Smooth muscle cell (in vitro differentiated cells): Measurements from ENCODE around the gene RBM17. TPM values are rescaled to one million over a fixed set of nuclear protein-coding genes. Genes with fewer than 3 reads are reported as not detected.

Experiments
- DNase-seq: peaks from one replicate; lab custom pipeline; 2025; ENCODE audit not compliant: unreplicated experiment; lab: John Stamatoyannopoulos, UW
- H2AFZ ChIP-seq: fragments of 200-600 bp; sonication (generic); 2 replicates; pipeline ENCODE4 v1.6.0; 2016; ENCODE audit warnings: antibody characterized with exemption, low read depth, mild to moderate bottlenecking
- H3F3A ChIP-seq: fragments of 200-600 bp; sonication (generic); 2 replicates; pipeline ENCODE4 v1.6.0; 2017; ENCODE audit warnings: antibody characterized with exemption, low read depth
- H3K27ac ChIP-seq: fragments of 200-600 bp; sonication (generic); 2 replicates; pipeline ENCODE4 v1.5.1; 2016; ENCODE audit warnings: low read depth, mild to moderate bottlenecking
- H3K27me3 ChIP-seq: fragments of 200-600 bp; sonication (generic); 2 replicates; pipeline ENCODE4 v1.6.1; 2016; ENCODE audit warnings: low read depth, mild to moderate bottlenecking
- H3K36me3 ChIP-seq: fragments of 200-600 bp; sonication (generic); 2 replicates; pipeline ENCODE4 v1.5.1; 2016; ENCODE audit warnings: low read depth
- H3K4me1 ChIP-seq: fragments of 200-600 bp; sonication (generic); 2 replicates; pipeline ENCODE4 v1.5.1; 2016; ENCODE audit warnings: low read depth
- H3K4me2 ChIP-seq: fragments of 200-600 bp; sonication (generic); 2 replicates; pipeline ENCODE4 v1.6.0; 2016; ENCODE audit warnings: mild to moderate bottlenecking
- H3K4me3 ChIP-seq: fragments of 200-600 bp; sonication (generic); 2 replicates; pipeline ENCODE4 v1.5.1; 2016; ENCODE audit warnings: mild to moderate bottlenecking
- H3K79me2 ChIP-seq: fragments of 200-600 bp; sonication (generic); 2 replicates; pipeline ENCODE4 v1.6.0; 2016; ENCODE audit warnings: low read depth, mild to moderate bottlenecking
- H3K9ac ChIP-seq: fragments of 200-600 bp; sonication (generic); 2 replicates; pipeline ENCODE4 v1.6.0; 2016; ENCODE audit warnings: low read depth
- H3K9me3 ChIP-seq: fragments of 200-600 bp; sonication (generic); replicated peaks from 2 replicates; pipeline ENCODE4 v1.5.1; 2016; ENCODE audit warnings: low read depth
- H4K20me1 ChIP-seq: fragments of 200-600 bp; sonication (generic); 2 replicates; pipeline ENCODE4 v1.6.0; 2016; ENCODE audit warnings: low read depth
- WGBS: methylation state at CpG from one replicate; pipeline ENCODE4 v1.1.7; 2016; ENCODE audit warnings: low lambda C conversion rate; 5-methylcytosine and 5-hydroxymethylcytosine counted together
- polyA plus RNA-seq: library from polyadenylated mRNA; unstranded; fragments of >200 nt; fragmentation: Nextera tagmentation; extraction: Ambion mirVana; gene quantifications from 2 replicates; pipeline ENCODE4 v1.2.1, GENCODE V29; 2016
- total RNA-seq: library from RNA; depleted of rRNA; stranded (reverse); fragments of >200 nt; gene quantifications from 2 replicates; pipeline ENCODE4 v1.2.3, GENCODE V29; 2014
- TF ChIP-seq, protein P1 (sequence below): fragments of 200-600 bp; sonication (generic); IDR thresholded peaks from 2 replicates; pipeline ENCODE4 v1.5.1; 2017; ENCODE audit warnings: borderline replicate concordance, mild to moderate bottlenecking, antibody characterized with exemption; ENCODE audit not compliant: insufficient read depth, poor library complexity, severe bottlenecking

The RBM17 gene
- total and polyA plus RNA-seq, 2 experiments from 2014 or later: 20.0 to 68.3 TPM

DNA sequence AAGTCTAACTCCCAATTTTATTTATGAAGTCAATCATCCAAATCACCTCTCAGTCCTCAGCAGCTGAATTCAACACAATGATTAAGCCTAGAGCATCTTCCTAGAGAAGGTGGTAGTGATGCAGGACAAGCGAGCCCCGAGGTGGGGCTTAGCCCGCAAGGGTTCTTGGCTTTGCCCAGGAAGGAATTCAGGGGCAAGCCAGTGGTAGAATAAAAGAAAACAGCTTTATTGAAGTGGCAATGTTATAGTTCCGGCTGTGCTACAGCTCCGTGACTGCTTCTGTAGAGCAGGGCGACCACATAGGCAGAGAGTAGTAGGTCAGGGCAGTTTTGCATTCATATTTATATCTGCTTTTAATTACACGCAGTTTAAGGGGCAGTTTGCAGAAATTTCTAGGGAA, 44.8 kb upstream of the RBM17 start:
- Histone ChIP-seq H3F3A (no peaks in the 10 kb centered on the region), H3K79me2 (no peaks in the 10 kb centered on the region), H3K4me1 (no peaks in the 10 kb centered on the region), H3K9ac (no peak overlapping the region), H2AFZ (no peak overlapping the region), H4K20me1 (no peaks in the 10 kb centered on the region), H3K27me3 (peaks cover 19% of the 10 kb centered on the region), H3K9me3 (no peaks in the 10 kb centered on the region), H3K4me3 (no peak overlapping the region), H3K27ac (no peak overlapping the region), H3K36me3 (no peaks in the 10 kb centered on the region), H3K4me2 (no peak overlapping the region)
- DNase-seq: no peak
- 82% methylated on average over 7 of the region's 7 CpGs for WGBS
- TF ChIP-seq, protein P1, sequence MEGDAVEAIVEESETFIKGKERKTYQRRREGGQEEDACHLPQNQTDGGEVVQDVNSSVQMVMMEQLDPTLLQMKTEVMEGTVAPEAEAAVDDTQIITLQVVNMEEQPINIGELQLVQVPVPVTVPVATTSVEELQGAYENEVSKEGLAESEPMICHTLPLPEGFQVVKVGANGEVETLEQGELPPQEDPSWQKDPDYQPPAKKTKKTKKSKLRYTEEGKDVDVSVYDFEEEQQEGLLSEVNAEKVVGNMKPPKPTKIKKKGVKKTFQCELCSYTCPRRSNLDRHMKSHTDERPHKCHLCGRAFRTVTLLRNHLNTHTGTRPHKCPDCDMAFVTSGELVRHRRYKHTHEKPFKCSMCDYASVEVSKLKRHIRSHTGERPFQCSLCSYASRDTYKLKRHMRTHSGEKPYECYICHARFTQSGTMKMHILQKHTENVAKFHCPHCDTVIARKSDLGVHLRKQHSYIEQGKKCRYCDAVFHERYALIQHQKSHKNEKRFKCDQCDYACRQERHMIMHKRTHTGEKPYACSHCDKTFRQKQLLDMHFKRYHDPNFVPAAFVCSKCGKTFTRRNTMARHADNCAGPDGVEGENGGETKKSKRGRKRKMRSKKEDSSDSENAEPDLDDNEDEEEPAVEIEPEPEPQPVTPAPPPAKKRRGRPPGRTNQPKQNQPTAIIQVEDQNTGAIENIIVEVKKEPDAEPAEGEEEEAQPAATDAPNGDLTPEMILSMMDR: no peak

- H3K27ac ChIP-seq: no peak overlapping the region
- no peak for DNase-seq
- no peak overlapping the region for H3K9ac ChIP-seq
- no peaks in the 10 kb centered on the region for H3K9me3 ChIP-seq
- H3K4me1 ChIP-seq: no peaks in the 10 kb centered on the region
- H3K79me2 ChIP-seq: no peaks in the 10 kb centered on the region
- H3K4me2 ChIP-seq: no peak overlapping the region
- H3K36me3 ChIP-seq: no peaks in the 10 kb centered on the region
- no peaks in the 10 kb centered on the region for H3F3A ChIP-seq
- peaks cover 24% of the 10 kb centered on the region for H3K27me3 ChIP-seq
- TF ChIP-seq, protein P1: no peak
- no peak overlapping the region for H2AFZ ChIP-seq
- no peak overlapping the region for H3K4me3 ChIP-seq
- H4K20me1 ChIP-seq: no peaks in the 10 kb centered on the region
- WGBS: 87% methylated on average over 4 of the region's 4 CpGs
These were observed 44.0 kb upstream of the RBM17 start for GRCh38 chr10:6044751-6045313.

- 85% methylated on average over 8 of the region's 8 CpGs for WGBS
- no peak overlapping the region for H3K4me3 ChIP-seq
- H3K4me2 ChIP-seq: no peak overlapping the region
- no peaks in the 10 kb centered on the region for H3K79me2 ChIP-seq
- H3K4me1 ChIP-seq: no peaks in the 10 kb centered on the region
- H3K27ac ChIP-seq: no peak overlapping the region
- no peaks in the 10 kb centered on the region for H3K36me3 ChIP-seq
- H3K27me3 ChIP-seq: peaks cover 24% of the 10 kb centered on the region
- TF ChIP-seq, protein P1: no peak
- no peaks in the 10 kb centered on the region for H3F3A ChIP-seq
- no peak overlapping the region for H2AFZ ChIP-seq
- no peaks in the 10 kb centered on the region for H3K9me3 ChIP-seq
- DNase-seq: no peak
- no peak overlapping the region for H3K9ac ChIP-seq
- no peaks in the 10 kb centered on the region for H4K20me1 ChIP-seq
These were observed 43.5 kb upstream of the RBM17 start for GRCh38 chr10:6045314-6045848.
